A549 (cell line): ENCODE data around the gene MEAK7. TPM values are rescaled to one million over a fixed set of nuclear protein-coding genes. Genes with fewer than 3 reads are reported as not detected.

ENCODE experiments used
- ATAC-seq, 2 experiments: fragments of 200-7000 bp in 1 of 2; fragments of >200 bp in 1 of 2; cut with Nextera tagmentation in 1 of 2; cut with Tn5 transposase in 1 of 2; 3 replicates each; pipeline versions ENCODE4 v1.8.0 to v1.9.1; 2018 to 2020; ENCODE audit warnings: mild to moderate bottlenecking in 1 of 2, moderate library complexity in 1 of 2
- CTCF ChIA-PET: fragments of 300-600 bp; sonication (Branson Sonifier 250); formaldehyde crosslinking; extraction: SDS; loops from one replicate; lab custom pipeline; 2021; ENCODE audit warnings: antibody characterized with exemption, inconsistent platforms; lab: Yijun Ruan, JAX
- POLR2A ChIA-PET: fragments of 350-600 bp; formaldehyde crosslinking; extraction: SDS; loops from one replicate; lab custom pipeline; 2021; ENCODE audit warnings: antibody characterized with exemption, inconsistent platforms; lab: Yijun Ruan, JAX
- DNase-seq, 2 experiments: peaks; one replicate each; pipeline versions ENCODE4 v3.0.0 to v3.0.0-alpha.2; 2011 to 2016; ENCODE audit warnings: low read depth in 1 of 2, low spot score in 1 of 2
- FAIRE-seq: peaks from 2 replicates; lab custom pipeline; 2011; peaks lifted over from hg19 to GRCh38; lab: Jason Lieb, UNC
- H3K27ac ChIP-seq, 2 experiments: fragments of >200 bp; sonication (Bioruptor Twin); formaldehyde crosslinking; 3 replicates each; pipeline ENCODE4 v1.5.1; 2016 to 2017
- H3K4me1 ChIP-seq: fragments of >200 bp; sonication (Bioruptor Twin); formaldehyde crosslinking; 3 replicates; pipeline ENCODE4 v1.6.1; 2016
- H3K4me2 ChIP-seq: fragments of >200 bp; sonication (Bioruptor Twin); formaldehyde crosslinking; 3 replicates; pipeline ENCODE4 v1.6.1; 2016
- H3K4me3 ChIP-seq: fragments of >200 bp; sonication (Bioruptor Twin); formaldehyde crosslinking; 3 replicates; pipeline ENCODE4 v1.5.1; 2016
- H3K9me3 ChIP-seq: fragments of >200 bp; sonication (Bioruptor Twin); formaldehyde crosslinking; 3 replicates; pipeline ENCODE4 v1.6.1; 2016
- CBX2 ChIP-seq: fragments of 200-600 bp; sonication (generic); IDR thresholded peaks from 2 replicates; pipeline ENCODE4 v1.6.1; 2016; ENCODE audit warnings: low read depth, mild to moderate bottlenecking, borderline replicate concordance
- CHD4 ChIP-seq: fragments of 200-600 bp; sonication (generic); IDR thresholded peaks from 2 replicates; pipeline ENCODE4 v1.6.1; 2016; ENCODE audit warnings: antibody characterized with exemption, mild to moderate bottlenecking, borderline replicate concordance
- FOXS1 ChIP-seq: fragments of 250-450 bp; sonication (Bioruptor Pico); IDR thresholded peaks from 2 replicates; pipeline ENCODE4 v1.5.0; 2020; ENCODE audit warnings: mild to moderate bottlenecking, moderate library complexity
- HOXB13 ChIP-seq: fragments of 250-450 bp; sonication (Bioruptor Pico); IDR thresholded peaks from 2 replicates; pipeline ENCODE4 v1.5.0; 2020; ENCODE audit warnings: low read depth, mild to moderate bottlenecking, moderate library complexity
- JUNB ChIP-seq: fragments of >200 bp; sonication (Bioruptor Twin); formaldehyde crosslinking; IDR thresholded peaks from 2 replicates; pipeline ENCODE4 v1.6.1; 2016
- MYC ChIP-seq: IDR thresholded peaks from 2 replicates; pipeline ENCODE4 v1.6.1; 2012; ENCODE audit warnings: mild to moderate bottlenecking, inconsistent platforms, low read length, improper control_type of control experiment, borderline replicate concordance
- PHF8 ChIP-seq: fragments of 200-600 bp; sonication (generic); IDR thresholded peaks from 2 replicates; pipeline ENCODE4 v1.6.1; 2016; ENCODE audit warnings: low read depth, mild to moderate bottlenecking, antibody characterized with exemption, moderate library complexity, borderline replicate concordance
- USF2 ChIP-seq: fragments of 450-650 bp; IDR thresholded peaks from 2 replicates; pipeline ENCODE4 v1.6.1; 2014; ENCODE audit warnings: antibody characterized with exemption
- ZC3H11A ChIP-seq: fragments of 450-650 bp; IDR thresholded peaks from 2 replicates; pipeline ENCODE4 v1.6.1; 2014; ENCODE audit warnings: antibody characterized with exemption, mild to moderate bottlenecking
- ZSCAN20 ChIP-seq: fragments of 250-450 bp; sonication (Bioruptor Pico); IDR thresholded peaks from 2 replicates; pipeline ENCODE4 v1.8.0; 2022; ENCODE audit warnings: mild to moderate bottlenecking, moderate library complexity
- WGBS: methylation state at CpG from one replicate; pipeline ENCODE4 v1.1.6; 2017; ENCODE audit errors: missing lambda C conversion rate; 5-methylcytosine and 5-hydroxymethylcytosine counted together
- polyA plus RNA-seq, 4 experiments: library from polyadenylated mRNA; depleted of rRNA in 3 of 4; stranded (reverse); fragments of >200 nt; fragmentation: RNase III in 1 of 4; extraction: RNeasy Plus Mini Kit Qiagen cat#74134 plus additional on column Dnase treatment in 1 of 4; gene quantifications; 2 replicates in 3 of 4; 3 replicates in 1 of 4; pipeline ENCODE4 v1.2.3, GENCODE V29; 2011 to 2017
- TF ChIP-seq, protein P1 (sequence below): fragments of >200 bp; sonication (Bioruptor Twin); formaldehyde crosslinking; IDR thresholded peaks from 3 replicates; pipeline ENCODE4 v1.5.1; 2016
- TF ChIP-seq, protein P2 (sequence below): IDR thresholded peaks from 2 replicates; pipeline ENCODE4 v1.6.1; 2012
- TF ChIP-seq, protein P3 (sequence below): IDR thresholded peaks from 2 replicates; pipeline ENCODE4 v1.6.1; 2012; ENCODE audit warnings: low read depth, borderline replicate concordance
- TF ChIP-seq, protein P4 (sequence below): fragments of 150-350 bp; IDR thresholded peaks from 2 replicates; pipeline ENCODE4 v1.6.1; 2014; ENCODE audit warnings: low read depth, mild to moderate bottlenecking, low read length

MEAK7 gene
- polyA plus RNA-seq, 2 of the 4 experiments (the other 2 are of a cell fraction), result 26.2 to 30.5 TPM

GRCh38 chr16:84537491-84538151 lies 33.2 kb upstream of the MEAK7 start:
- no peaks in the 10 kb centered on the region for H3K9me3 ChIP-seq
- no peak overlapping the region for H3K4me2 ChIP-seq
- POLR2A ChIA-PET, result no interaction called here
- ATAC-seq (no peak), DNase-seq (no peak), FAIRE-seq (no peak)
- H3K27ac ChIP-seq, result no peak overlapping the region
- WGBS, result 85% methylated on average over 11 of the region's 11 CpGs
- no peak overlapping the region for H3K4me3 ChIP-seq
- CTCF ChIA-PET, result interaction anchor here (0.7 to 2.6 kb wide), 5 partner anchors 14 to 84 kb away, joined by 3 to 11 read pairs (median 3); no protein-coding TSS in a partner anchor
- TF ChIP-seq, protein P1, sequence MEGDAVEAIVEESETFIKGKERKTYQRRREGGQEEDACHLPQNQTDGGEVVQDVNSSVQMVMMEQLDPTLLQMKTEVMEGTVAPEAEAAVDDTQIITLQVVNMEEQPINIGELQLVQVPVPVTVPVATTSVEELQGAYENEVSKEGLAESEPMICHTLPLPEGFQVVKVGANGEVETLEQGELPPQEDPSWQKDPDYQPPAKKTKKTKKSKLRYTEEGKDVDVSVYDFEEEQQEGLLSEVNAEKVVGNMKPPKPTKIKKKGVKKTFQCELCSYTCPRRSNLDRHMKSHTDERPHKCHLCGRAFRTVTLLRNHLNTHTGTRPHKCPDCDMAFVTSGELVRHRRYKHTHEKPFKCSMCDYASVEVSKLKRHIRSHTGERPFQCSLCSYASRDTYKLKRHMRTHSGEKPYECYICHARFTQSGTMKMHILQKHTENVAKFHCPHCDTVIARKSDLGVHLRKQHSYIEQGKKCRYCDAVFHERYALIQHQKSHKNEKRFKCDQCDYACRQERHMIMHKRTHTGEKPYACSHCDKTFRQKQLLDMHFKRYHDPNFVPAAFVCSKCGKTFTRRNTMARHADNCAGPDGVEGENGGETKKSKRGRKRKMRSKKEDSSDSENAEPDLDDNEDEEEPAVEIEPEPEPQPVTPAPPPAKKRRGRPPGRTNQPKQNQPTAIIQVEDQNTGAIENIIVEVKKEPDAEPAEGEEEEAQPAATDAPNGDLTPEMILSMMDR, result no peak
- TF ChIP-seq, protein P2, sequence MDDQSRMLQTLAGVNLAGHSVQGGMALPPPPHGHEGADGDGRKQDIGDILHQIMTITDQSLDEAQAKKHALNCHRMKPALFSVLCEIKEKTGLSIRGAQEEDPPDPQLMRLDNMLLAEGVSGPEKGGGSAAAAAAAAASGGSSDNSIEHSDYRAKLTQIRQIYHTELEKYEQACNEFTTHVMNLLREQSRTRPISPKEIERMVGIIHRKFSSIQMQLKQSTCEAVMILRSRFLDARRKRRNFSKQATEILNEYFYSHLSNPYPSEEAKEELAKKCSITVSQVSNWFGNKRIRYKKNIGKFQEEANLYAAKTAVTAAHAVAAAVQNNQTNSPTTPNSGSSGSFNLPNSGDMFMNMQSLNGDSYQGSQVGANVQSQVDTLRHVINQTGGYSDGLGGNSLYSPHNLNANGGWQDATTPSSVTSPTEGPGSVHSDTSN, result no peak
- TF ChIP-seq, protein P3, sequence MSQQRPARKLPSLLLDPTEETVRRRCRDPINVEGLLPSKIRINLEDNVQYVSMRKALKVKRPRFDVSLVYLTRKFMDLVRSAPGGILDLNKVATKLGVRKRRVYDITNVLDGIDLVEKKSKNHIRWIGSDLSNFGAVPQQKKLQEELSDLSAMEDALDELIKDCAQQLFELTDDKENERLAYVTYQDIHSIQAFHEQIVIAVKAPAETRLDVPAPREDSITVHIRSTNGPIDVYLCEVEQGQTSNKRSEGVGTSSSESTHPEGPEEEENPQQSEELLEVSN, result no peak
- TF ChIP-seq ZC3H11A (no peak), CBX2 (no peak), USF2 (no peak), FOXS1 (CRISPR knock-in tag) (no peak), CHD4 (no peak), HOXB13 (CRISPR knock-in tag) (no peak), JUNB (no peak)
- H3K4me1 ChIP-seq, result peaks cover 10% of the 10 kb centered on the region

GRCh38 chr16:84535851-84536250 lies 31.4 kb upstream of the MEAK7 start:
- 82% methylated on average over 9 of the region's 9 CpGs for WGBS
- TF ChIP-seq ZSCAN20 (CRISPR knock-in tag) (no peak), CBX2 (no peak), PHF8 (no peak)
- TF ChIP-seq, protein P4, sequence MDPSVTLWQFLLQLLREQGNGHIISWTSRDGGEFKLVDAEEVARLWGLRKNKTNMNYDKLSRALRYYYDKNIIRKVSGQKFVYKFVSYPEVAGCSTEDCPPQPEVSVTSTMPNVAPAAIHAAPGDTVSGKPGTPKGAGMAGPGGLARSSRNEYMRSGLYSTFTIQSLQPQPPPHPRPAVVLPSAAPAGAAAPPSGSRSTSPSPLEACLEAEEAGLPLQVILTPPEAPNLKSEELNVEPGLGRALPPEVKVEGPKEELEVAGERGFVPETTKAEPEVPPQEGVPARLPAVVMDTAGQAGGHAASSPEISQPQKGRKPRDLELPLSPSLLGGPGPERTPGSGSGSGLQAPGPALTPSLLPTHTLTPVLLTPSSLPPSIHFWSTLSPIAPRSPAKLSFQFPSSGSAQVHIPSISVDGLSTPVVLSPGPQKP, result no peak
- no peaks in the 10 kb centered on the region for H3K9me3 ChIP-seq
- H3K4me3 ChIP-seq, result no peak overlapping the region
- peaks cover 21% of the 10 kb centered on the region for H3K4me1 ChIP-seq
- no peak overlapping the region for H3K4me2 ChIP-seq
- no peak overlapping the region for H3K27ac ChIP-seq
- no peak for FAIRE-seq
- ATAC-seq, result no peak
- POLR2A ChIA-PET, result no interaction called here
- CTCF ChIA-PET, result no interaction called here
- DNase-seq, result no peak

GRCh38 chr16:84535408-84535807 lies 30.9 kb upstream of the MEAK7 start:
- DNase-seq (no peak), FAIRE-seq (no peak), ATAC-seq (no peak)
- Histone ChIP-seq H3K4me2 (no peak overlapping the region), H3K9me3 (no peaks in the 10 kb centered on the region), H3K4me3 (no peak overlapping the region), H3K27ac (peak overlapping the region in 1 of 2 experiments; percentile 38; a peak in 2 of 6 replicates), H3K4me1 (peaks cover 21% of the 10 kb centered on the region)
- POLR2A ChIA-PET, result no interaction called here
- TF ChIP-seq, protein P4, result no peak
- no peak for TF ChIP-seq MYC
- TF ChIP-seq, protein P3, result no peak
- 59% methylated on average over 6 of the region's 6 CpGs for WGBS
- CTCF ChIA-PET, result no interaction called here
